ENCODE results near the gene ZNF274.

Gene ZNF274

GRCh38 chr19:58166708-58167280, 16.1 kb upstream of the ZNF274 start:
- Histone ChIP-seq H3K4me3 (ENCODE audit: low read depth in 1 of 2, low read length in 2 of 2) (no peak overlapping the region), H3K36me3 (ENCODE audit: insufficient read depth, low read length) (no peaks in the 10 kb centered on the region), H3K9me3 (ENCODE audit: low read length) (peaks cover 19% of the 10 kb centered on the region), H3K27ac (ENCODE audit: low read depth, low read length) (no peak overlapping the region), H3K4me1 (ENCODE audit: insufficient read depth, low read length) (no peaks in the 10 kb centered on the region), H3K27me3 (ENCODE audit: control insufficient read depth in 1 of 2, insufficient read depth in 2 of 2, low read length in 2 of 2) (no peaks in the 10 kb centered on the region), H3K9ac (ENCODE audit: low read length) (no peak overlapping the region)

- H3K4me1 ChIP-seq (ENCODE audit: insufficient read depth, low read length), result no peaks in the 10 kb centered on the region
- H3K9me3 ChIP-seq (ENCODE audit: low read length), result peaks cover 32% of the 10 kb centered on the region
- no peak overlapping the region for H3K27ac ChIP-seq (ENCODE audit: low read depth, low read length)
- no peak overlapping the region for H3K4me3 ChIP-seq (ENCODE audit: low read depth in 1 of 2, low read length in 2 of 2)
- H3K36me3 ChIP-seq (ENCODE audit: insufficient read depth, low read length), result no peaks in the 10 kb centered on the region
- no peak overlapping the region for H3K9ac ChIP-seq (ENCODE audit: low read length)
- H3K27me3 ChIP-seq (ENCODE audit: control insufficient read depth in 1 of 2, insufficient read depth in 2 of 2, low read length in 2 of 2), result no peaks in the 10 kb centered on the region
These were observed 12.0 kb upstream of the ZNF274 start for GRCh38 chr19:58170860-58171259.

GRCh38 chr19:58181902-58182576, 822 bp upstream of the ZNF274 start:
- Histone ChIP-seq H3K9ac (ENCODE audit: low read length) (no peak overlapping the region), H3K9me3 (ENCODE audit: low read length) (peaks cover 68% of the 10 kb centered on the region), H3K4me1 (ENCODE audit: insufficient read depth, low read length) (no peaks in the 10 kb centered on the region), H3K36me3 (ENCODE audit: insufficient read depth, low read length) (peaks cover 17% of the 10 kb centered on the region), H3K27me3 (ENCODE audit: control insufficient read depth in 1 of 2, insufficient read depth in 2 of 2, low read length in 2 of 2) (no peaks in the 10 kb centered on the region), H3K27ac (ENCODE audit: low read depth, low read length) (peak overlapping the region; percentile 28), H3K4me3 (ENCODE audit: low read depth in 1 of 2, low read length in 2 of 2) (peak overlapping the region; percentile 48 to 86)

GRCh38 chr19:58182577-58182988, 278 bp upstream of the ZNF274 start:
- H3K9me3 ChIP-seq (ENCODE audit: low read length), result peaks cover 70% of the 10 kb centered on the region
- H3K27ac ChIP-seq (ENCODE audit: low read depth, low read length), result peak overlapping the region; percentile 28
- H3K9ac ChIP-seq (ENCODE audit: low read length), result no peak overlapping the region
- H3K36me3 ChIP-seq (ENCODE audit: insufficient read depth, low read length), result peaks cover 23% of the 10 kb centered on the region
- H3K4me1 ChIP-seq (ENCODE audit: insufficient read depth, low read length), result no peaks in the 10 kb centered on the region
- H3K4me3 ChIP-seq (ENCODE audit: low read depth in 1 of 2, low read length in 2 of 2), result peak overlapping the region; percentile 75 to 86
- no peaks in the 10 kb centered on the region for H3K27me3 ChIP-seq (ENCODE audit: control insufficient read depth in 1 of 2, insufficient read depth in 2 of 2, low read length in 2 of 2)

GRCh38 chr19:58183817-58184215, 955 bp downstream of the ZNF274 start:
- peak overlapping the region; percentile 75 to 86 for H3K4me3 ChIP-seq (ENCODE audit: low read depth in 1 of 2, low read length in 2 of 2)
- peak overlapping the region; percentile 37 for H3K9ac ChIP-seq (ENCODE audit: low read length)
- H3K27me3 ChIP-seq (ENCODE audit: control insufficient read depth in 1 of 2, insufficient read depth in 2 of 2, low read length in 2 of 2), result no peaks in the 10 kb centered on the region
- H3K36me3 ChIP-seq (ENCODE audit: insufficient read depth, low read length), result peaks cover 29% of the 10 kb centered on the region
- H3K4me1 ChIP-seq (ENCODE audit: insufficient read depth, low read length), result no peaks in the 10 kb centered on the region
- H3K9me3 ChIP-seq (ENCODE audit: low read length), result peaks cover 66% of the 10 kb centered on the region
- peak overlapping the region; percentile 81 for H3K27ac ChIP-seq (ENCODE audit: low read depth, low read length)

- Histone ChIP-seq H3K27me3 (ENCODE audit: control insufficient read depth in 1 of 2, insufficient read depth in 2 of 2, low read length in 2 of 2) (no peaks in the 10 kb centered on the region), H3K36me3 (ENCODE audit: insufficient read depth, low read length) (peaks cover 63% of the 10 kb centered on the region), H3K27ac (ENCODE audit: low read depth, low read length) (no peak overlapping the region), H3K9me3 (ENCODE audit: low read length) (peaks cover 96% of the 10 kb centered on the region), H3K4me1 (ENCODE audit: insufficient read depth, low read length) (no peaks in the 10 kb centered on the region), H3K4me3 (ENCODE audit: low read depth in 1 of 2, low read length in 2 of 2) (peak overlapping the region in 1 of 2 donors; percentile 43), H3K9ac (ENCODE audit: low read length) (no peak overlapping the region)
These were observed 14.2 kb downstream of the ZNF274 start for GRCh38 chr19:58196901-58197616.

GRCh38 chr19:58203814-58204475, 21.1 kb downstream of the ZNF274 start:
- Histone ChIP-seq H3K4me1 (ENCODE audit: insufficient read depth, low read length) (no peaks in the 10 kb centered on the region), H3K27me3 (ENCODE audit: control insufficient read depth in 1 of 2, insufficient read depth in 2 of 2, low read length in 2 of 2) (no peaks in the 10 kb centered on the region), H3K4me3 (ENCODE audit: low read depth in 1 of 2, low read length in 2 of 2) (peak overlapping the region in 1 of 2 donors; percentile 31), H3K9ac (ENCODE audit: low read length) (no peak overlapping the region), H3K27ac (ENCODE audit: low read depth, low read length) (no peak overlapping the region), H3K9me3 (ENCODE audit: low read length) (peaks cover 98% of the 10 kb centered on the region), H3K36me3 (ENCODE audit: insufficient read depth, low read length) (peaks cover 64% of the 10 kb centered on the region)

GRCh38 chr19:58204566-58204965, 21.7 kb downstream of the ZNF274 start:
- Histone ChIP-seq H3K36me3 (ENCODE audit: insufficient read depth, low read length) (peaks cover 70% of the 10 kb centered on the region), H3K9ac (ENCODE audit: low read length) (no peak overlapping the region), H3K9me3 (ENCODE audit: low read length) (peaks cover 98% of the 10 kb centered on the region), H3K4me3 (ENCODE audit: low read depth in 1 of 2, low read length in 2 of 2) (no peak overlapping the region), H3K27me3 (ENCODE audit: control insufficient read depth in 1 of 2, insufficient read depth in 2 of 2, low read length in 2 of 2) (no peaks in the 10 kb centered on the region), H3K27ac (ENCODE audit: low read depth, low read length) (no peak overlapping the region), H3K4me1 (ENCODE audit: insufficient read depth, low read length) (no peaks in the 10 kb centered on the region)

- peak overlapping the region in 1 of 2 donors; percentile 54 for H3K4me3 ChIP-seq (ENCODE audit: low read depth in 1 of 2, low read length in 2 of 2)
- H3K27ac ChIP-seq (ENCODE audit: low read depth, low read length), result no peak overlapping the region
- no peak overlapping the region for H3K9ac ChIP-seq (ENCODE audit: low read length)
- H3K4me1 ChIP-seq (ENCODE audit: insufficient read depth, low read length), result no peaks in the 10 kb centered on the region
- H3K27me3 ChIP-seq (ENCODE audit: control insufficient read depth in 1 of 2, insufficient read depth in 2 of 2, low read length in 2 of 2), result no peaks in the 10 kb centered on the region
- H3K9me3 ChIP-seq (ENCODE audit: low read length), result peaks cover 98% of the 10 kb centered on the region
- H3K36me3 ChIP-seq (ENCODE audit: insufficient read depth, low read length), result peaks cover 80% of the 10 kb centered on the region
These were observed 26.7 kb downstream of the ZNF274 start for GRCh38 chr19:58209577-58209976.

GRCh38 chr19:58212336-58213074, 29.6 kb downstream of the ZNF274 start:
- Histone ChIP-seq H3K4me3 (ENCODE audit: low read depth in 1 of 2, low read length in 2 of 2) (peak overlapping the region in 1 of 2 donors; percentile 33), H3K9ac (ENCODE audit: low read length) (no peak overlapping the region), H3K27ac (ENCODE audit: low read depth, low read length) (no peak overlapping the region), H3K27me3 (ENCODE audit: control insufficient read depth in 1 of 2, insufficient read depth in 2 of 2, low read length in 2 of 2) (no peaks in the 10 kb centered on the region), H3K4me1 (ENCODE audit: insufficient read depth, low read length) (no peaks in the 10 kb centered on the region), H3K36me3 (ENCODE audit: insufficient read depth, low read length) (peaks cover 53% of the 10 kb centered on the region), H3K9me3 (ENCODE audit: low read length) (peaks cover 97% of the 10 kb centered on the region)

- Histone ChIP-seq H3K36me3 (ENCODE audit: insufficient read depth, low read length) (peaks cover 48% of the 10 kb centered on the region), H3K4me1 (ENCODE audit: insufficient read depth, low read length) (no peaks in the 10 kb centered on the region), H3K27ac (ENCODE audit: low read depth, low read length) (no peak overlapping the region), H3K9ac (ENCODE audit: low read length) (no peak overlapping the region), H3K27me3 (ENCODE audit: control insufficient read depth in 1 of 2, insufficient read depth in 2 of 2, low read length in 2 of 2) (no peaks in the 10 kb centered on the region), H3K9me3 (ENCODE audit: low read length) (peaks cover 93% of the 10 kb centered on the region), H3K4me3 (ENCODE audit: low read depth in 1 of 2, low read length in 2 of 2) (peak overlapping the region in 1 of 2 donors; percentile 33)
These were observed 30.2 kb downstream of the ZNF274 start for GRCh38 chr19:58213075-58213369.

Measured in muscle layer of colon (tissue), 2 donors.